ENCODE results near the gene RAB11B.
"Not testable (repeated sequence)": the region's sequence is repeated elsewhere in the genome, so short reads cannot be mapped to it uniquely, and the experiment has no call there.

Gene RAB11B

DNA sequence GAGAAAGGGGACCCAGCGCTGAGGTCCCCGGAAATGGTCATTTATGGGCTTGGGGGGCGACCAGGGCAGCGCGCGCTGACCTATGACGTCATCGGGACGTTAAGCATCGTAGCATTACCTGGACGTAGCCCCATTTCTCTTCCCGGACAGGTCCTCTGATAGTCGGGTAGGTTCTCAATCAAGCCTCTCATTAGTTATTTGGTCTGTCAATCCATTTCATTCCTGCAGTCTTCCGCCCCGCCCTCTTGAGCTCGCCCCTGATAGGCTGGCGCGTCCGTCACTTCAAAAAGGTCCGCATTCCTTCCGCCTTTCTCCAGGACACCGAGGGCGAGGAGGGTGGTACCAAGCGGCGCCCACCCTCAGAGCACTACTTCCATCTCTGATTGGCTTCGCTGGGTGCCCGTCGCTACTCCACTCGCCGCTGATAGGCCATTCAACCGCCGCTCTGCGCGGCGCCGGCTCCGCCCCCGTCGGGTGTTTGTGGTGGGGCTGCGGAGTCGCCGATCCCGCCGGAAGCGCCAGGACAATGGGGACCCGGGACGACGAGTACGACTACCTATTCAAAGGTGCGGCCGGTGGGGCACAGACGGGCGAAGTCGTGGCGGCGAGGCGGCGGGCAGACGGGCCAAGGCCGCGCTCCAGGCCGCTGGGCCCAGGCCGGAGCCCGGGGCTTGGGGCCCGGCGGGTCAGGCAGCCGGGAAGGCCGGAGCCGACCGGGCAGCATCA is at the start of gene RAB11B:
Gene RAB11B, plus strand, starts transcription at position 470 of the 726 bp plus-strand sequence. Its CDS starts 57 bp downstream, at position 527.
- peak; percentile 97 to 98 for DNase-seq

DNA sequence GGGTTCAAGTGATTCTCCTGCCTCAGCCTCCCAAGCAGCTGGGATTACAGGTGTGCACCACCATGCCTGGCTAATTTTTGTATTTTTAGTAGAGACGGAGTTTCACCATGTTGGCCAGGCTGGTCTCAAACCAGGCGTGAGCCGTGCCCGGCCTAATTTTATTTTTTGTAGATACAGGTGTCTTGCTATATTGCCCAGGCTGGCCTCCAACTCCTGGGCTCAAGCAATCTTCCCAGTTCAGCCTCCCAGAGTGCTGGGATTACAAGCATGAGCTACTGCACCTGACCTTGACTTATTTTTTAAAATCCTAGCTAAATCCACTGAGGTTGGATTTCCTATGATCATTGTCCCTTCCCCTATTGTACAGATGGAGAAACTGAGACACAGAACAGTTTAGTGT is 48.7 kb upstream of the RAB11B start:
- DNase-seq: not testable (repeated sequence)

DNA sequence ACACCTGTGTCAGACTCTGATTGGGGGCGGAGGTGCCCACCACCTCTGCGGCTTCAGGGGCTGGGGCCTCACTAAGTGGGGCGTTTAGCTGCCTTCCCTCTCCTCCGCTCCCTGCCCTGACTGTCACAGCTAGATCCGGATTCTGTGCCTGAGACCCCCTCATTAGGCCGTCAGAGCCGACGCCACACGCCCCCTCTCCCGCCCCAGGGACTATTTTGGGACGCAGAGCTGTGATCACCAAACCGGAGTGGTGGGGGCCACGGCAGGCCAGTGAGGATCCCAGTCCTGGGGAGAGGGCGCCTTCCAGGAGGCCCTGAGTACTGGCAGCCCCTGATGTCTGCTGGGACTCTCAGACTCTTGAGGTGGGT is 47.9 kb upstream of the RAB11B start:
- no peak for DNase-seq

DNA sequence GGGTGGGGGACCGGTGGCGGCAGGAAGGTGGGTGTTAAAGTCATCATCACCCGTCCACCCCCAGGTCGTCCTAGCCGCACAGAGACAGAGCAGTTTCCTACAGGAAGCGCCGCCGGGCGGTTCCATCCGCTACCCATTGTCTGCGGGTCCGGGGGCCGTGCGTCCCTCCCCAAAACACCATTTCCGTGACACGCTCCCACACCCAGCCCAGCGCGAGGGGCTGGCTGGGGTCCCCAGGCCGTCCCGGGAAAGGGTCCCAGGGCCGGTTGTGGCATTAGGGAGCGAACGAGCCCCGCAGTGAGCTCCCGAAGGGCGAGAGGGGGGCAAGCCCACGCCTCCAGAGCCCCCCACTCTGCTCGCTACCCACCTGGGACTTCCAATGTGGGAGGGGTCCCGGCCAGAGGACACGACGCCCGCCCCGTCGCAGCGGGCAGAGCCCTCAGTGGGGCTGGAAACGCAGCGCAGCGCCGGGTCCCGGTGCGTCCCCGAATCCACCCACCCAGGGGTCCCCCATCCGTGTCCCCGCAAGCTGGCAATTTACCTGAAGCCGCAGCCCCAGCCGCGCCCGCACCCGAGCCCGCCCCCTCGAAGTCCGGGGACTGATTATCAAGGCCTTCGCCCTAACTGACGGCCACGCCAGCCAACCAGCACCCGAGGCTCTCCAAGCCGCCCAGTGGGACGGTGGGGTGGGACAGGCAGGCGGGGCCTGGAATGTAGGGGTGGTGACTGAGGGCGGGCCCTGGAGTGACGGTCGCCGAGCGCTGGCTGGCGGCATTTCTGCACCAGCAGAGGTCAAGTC is 47.3 kb upstream of the RAB11B start, which contains the start of gene KANK3:
Gene KANK3, minus strand, starts transcription at position 579 of the 799 bp plus-strand sequence. CDS start 5,434 bp downstream, outside the sequence.
- peak; percentile 90 to 92 for DNase-seq

DNA sequence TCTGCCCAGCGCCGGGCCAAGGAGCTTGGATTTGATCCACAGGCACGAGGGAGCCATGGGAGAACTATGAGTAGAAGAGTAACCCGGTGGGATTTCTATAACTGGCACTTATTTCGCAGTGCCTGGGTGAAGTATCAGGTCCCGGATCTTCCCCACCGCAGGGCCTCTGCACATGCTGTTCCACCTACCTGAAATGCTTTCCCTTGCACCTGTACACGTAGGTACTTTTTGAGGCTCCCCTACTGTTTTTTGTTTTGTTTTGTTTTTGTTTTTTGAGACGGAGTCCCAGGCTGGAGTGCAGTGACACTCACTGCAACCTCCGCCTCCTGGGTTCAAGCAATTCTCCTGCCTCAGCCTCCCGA is 46.7 kb upstream of the RAB11B start:
- no peak for DNase-seq

DNA sequence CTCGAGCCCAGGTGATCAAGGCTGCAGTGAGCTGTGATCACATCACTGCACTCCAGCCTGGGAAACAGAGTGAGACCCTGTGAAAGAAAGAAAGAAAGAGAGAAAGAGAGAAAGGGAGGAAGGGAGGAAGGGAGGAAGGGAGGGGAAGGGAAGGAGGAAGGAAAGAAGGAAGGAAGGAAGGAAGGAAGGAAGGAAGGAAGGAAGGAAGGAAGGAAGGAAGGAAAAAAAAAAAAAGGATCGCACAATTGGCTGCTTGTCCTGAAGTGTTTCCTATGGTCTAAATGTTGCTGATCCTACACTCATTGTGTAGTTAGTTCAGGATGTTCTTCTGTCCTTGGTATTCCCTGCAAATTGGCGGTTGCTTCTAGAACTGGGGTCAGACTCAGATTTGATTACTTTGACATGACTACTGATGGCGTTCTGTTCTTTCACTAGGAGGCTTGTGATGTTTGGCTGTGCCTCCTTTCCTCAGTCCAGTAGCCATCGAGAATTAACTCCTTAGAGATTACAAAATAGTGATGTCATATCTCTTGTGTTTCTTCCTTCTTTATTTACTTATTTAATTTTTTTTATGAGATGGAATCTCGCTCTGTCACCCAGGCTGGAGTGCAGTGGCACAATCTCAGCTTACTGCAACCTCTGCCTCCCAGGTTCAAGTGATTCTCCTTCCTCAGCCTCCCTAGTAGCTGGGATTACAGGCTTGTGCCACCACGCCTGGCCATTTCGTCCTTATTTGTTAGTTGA is 40.4 kb upstream of the RAB11B start:
- DNase-seq: not testable (repeated sequence)

DNA sequence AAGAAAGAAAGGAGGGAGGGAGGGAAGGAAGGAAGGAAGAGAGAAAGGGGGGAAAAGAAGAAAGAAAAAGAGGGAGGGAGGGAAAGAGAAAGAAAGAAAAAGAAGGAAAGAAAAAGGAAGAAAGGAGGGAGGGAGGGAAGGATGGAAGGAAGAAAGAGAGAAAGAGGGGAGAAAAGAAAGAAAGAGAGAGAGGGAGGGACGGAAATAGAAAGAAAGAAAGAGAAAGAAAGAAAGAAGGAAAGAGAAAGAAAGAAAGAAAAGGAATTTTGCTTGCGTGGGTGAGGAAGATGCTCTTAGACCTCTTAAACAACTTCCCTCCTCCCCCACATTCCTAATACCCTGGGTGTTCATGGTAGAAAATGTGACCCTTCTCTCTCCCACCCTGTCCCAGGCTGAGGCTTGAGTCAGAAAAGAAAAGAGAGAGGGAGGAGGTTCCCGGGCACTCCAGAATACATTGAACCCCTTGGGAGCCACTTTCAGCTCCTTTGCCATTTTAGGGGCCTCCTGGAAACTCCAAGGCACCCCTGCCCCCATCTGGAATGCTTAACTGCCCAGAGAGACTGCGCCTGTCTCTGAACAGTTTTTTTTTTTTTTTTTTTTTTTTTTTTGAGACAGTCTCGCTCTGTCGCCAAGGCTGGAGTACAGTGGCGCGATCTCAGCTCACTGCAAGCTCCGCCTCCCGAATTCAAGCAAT is 37.9 kb upstream of the RAB11B start:
- no peak for DNase-seq

DNA sequence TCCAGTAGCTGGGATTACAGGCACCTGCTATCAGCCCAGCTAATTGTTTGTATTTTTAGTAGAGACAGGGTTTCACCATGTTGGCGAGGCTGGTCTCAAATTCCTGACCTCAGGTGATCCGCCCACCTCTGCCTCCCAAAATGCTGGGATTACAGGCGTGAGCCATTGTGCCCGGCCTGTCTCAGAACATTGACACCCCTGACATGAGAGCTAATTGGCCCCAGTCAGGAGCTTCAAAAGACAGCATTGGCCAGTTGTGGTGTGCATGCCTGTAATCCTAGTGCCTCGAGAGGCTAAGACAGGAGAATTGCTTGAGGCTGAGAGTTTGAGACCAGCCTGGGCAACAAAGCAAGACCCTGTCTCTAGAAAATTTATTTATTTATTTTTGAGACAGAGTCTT is 37.3 kb upstream of the RAB11B start:
- DNase-seq: not testable (repeated sequence)

DNA sequence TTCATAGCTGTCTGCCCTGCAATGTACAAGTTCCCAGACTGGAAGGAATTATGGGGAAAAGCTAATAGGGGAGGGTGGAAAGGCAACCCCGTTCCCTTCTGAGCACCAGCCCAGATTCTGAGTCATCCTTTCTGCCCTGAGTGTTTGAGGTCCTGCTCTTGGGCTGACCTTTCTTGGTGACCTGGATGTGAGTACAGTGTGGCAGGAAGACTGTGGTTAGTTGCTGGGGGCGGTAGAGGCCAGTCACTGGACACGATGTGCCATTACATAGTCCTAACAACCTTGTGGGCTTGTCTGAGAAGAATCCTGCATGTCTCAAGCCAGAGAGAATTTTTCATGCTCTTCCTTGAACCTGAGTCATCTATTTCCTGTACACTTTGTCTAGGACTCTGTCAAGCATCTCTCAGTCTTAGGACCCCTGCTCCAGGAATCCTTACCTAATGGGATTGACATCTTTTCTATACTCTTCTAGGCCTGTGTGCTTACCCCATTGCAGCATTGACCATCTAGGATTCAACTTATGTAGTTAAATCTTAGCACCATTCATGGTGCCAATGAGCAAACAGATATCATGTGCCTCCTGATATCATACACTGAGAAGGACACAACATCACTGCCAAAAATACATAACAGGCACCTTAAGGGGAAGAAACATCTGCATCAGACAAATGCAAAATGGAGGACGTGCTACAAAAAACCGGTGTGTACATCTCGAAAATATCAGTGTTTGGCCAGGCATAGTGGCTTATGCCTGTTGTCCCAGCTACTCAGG is 34.3 kb upstream of the RAB11B start:
- DNase-seq: no peak

DNA sequence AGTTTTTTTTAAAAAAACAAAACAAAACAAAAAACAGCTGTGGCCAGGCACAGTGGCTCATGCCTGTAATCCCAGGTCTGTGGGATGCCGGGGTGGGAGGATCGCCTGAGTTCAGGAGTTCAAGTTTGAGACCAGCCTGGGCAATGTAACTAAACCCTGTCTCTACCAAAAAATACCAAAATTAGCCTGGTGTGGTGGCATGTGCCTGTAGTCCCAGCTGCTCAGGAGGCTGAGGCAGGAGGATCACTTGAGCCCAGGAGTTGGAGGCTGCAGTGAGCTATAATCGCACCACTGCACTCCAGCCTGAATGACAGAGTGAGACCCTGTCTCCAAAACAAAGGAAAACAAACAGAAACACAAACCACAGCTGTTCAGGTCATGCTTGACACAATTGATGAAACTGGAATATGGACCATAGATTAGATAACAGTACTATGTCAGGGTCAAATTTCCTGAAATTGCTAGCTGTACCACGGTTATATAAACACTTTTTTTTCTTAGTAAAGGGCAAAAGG is 33.1 kb upstream of the RAB11B start:
- DNase-seq: no peak

DNA sequence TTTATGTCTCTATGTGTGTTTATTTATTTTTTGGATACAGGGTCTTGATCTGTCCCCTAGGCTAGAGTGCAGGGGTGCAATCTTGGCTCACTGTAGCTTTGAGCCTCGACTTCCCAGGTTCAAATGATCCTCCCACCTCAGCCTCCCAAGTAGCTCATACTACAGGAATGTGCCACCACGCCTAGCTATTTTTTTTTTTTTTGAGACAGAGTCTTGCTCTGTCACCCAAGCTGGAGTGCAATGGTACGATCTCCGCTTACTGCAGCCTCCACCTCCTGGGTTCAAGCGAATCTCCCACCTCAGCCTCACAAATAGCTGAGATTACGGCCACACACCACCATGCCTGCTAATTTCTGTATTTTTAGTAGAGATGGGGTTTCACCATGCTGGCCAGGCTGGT is 31.2 kb upstream of the RAB11B start:
- DNase-seq: no peak

DNA sequence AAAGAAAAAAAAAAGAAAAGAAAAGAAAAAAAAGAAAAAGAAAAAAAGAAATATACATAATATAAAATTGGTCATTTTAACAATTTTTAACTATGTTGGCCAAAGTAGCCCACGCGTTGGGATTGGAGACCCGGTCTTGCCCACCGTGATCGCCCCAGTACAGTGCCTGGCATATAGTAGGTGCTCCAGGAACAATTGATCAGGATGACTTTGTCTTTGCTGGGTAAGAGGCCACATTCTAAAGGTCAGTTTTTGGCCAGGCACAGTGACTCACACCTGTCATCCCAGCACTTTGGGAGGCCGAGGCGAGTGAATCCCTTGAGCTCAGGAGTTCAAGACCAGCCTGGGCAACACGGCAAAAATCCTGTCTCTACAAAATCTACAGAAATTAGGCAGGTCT is 30.0 kb upstream of the RAB11B start:
- no peak for DNase-seq

DNA sequence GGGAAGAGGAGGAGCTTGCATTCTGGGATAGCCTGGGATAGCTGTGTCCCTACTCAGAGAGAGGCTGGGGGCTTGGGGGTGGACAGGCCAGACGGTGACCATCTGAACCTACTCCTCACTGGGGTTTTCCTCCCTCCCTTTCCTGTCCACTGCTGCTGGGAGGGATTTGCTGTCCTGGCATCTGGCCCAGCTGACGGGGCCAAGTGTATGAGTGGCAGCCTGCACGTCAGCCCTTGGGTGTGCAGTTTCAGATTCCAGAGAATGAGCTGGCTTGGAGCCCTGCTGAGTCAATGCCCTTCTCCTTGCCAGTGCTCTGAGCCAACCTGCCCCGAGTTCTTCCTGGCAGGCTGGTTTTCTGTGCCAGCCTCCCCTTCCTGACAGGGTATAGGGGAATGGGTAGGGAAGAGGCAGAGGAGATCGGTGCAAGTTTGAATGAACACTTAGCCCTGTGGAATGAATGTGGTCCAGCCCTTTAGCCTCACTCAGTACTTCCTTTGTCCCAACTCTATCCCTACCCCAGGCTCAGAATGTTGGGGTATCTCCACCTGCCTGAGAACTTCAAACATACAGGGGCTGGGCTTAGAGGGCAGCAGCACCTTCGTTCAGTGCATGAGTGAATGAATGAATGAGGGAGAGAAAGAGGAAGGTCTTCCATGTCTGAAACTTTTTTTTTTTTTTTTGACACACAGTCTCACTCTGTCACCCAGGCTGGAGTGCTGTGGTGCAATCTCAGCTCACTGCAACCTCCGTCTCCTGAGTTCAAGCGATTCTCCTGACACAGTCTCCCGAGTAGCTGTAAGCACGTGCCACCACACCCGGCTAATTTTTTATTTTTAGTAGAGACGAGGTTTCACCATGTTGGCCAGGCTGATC is 28.0 kb upstream of the RAB11B start:
- no peak for DNase-seq

DNA sequence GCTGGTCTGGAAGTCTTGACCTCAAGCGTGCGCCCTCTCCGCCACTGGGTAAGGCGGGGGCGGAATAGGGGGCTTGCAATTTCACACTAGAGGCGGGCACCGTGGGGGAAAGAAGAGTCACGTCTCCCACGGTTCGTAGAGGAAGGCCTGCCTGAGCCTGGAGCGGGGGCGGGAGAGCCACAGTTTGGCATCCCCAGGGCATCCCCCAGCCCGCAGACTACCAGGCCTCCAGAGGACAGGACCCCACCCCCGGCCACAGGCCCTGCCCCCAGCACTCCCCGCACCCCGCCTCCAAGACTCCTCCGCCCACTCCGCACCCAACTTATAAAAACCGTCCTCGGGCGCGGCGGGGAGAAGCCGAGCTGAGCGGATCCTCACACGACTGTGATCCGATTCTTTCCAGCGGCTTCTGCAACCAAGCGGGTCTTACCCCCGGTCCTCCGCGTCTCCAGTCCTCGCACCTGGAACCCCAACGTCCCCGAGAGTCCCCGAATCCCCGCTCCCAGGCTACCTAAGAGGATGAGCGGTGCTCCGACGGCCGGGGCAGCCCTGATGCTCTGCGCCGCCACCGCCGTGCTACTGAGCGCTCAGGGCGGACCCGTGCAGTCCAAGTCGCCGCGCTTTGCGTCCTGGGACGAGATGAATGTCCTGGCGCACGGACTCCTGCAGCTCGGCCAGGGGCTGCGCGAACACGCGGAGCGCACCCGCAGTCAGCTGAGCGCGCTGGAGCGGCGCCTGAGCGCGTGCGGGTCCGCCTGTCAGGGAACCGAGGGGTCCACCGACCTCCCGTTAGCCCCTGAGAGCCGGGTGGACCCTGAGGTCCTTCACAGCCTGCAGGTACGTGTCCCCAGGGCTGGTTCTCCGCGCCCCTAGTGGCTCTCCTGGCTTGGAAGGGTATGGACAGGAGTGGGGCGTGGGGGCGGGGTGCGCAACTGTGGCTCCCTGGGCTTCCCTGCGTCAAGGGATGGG is 26.1 kb upstream of the RAB11B start, which contains the start of gene ANGPTL4:
Gene ANGPTL4, plus strand, starts transcription at position 353 of the 969 bp plus-strand sequence. Its CDS starts 167 bp downstream, at position 520.
- peak; percentile 58 to 74 for DNase-seq

DNA sequence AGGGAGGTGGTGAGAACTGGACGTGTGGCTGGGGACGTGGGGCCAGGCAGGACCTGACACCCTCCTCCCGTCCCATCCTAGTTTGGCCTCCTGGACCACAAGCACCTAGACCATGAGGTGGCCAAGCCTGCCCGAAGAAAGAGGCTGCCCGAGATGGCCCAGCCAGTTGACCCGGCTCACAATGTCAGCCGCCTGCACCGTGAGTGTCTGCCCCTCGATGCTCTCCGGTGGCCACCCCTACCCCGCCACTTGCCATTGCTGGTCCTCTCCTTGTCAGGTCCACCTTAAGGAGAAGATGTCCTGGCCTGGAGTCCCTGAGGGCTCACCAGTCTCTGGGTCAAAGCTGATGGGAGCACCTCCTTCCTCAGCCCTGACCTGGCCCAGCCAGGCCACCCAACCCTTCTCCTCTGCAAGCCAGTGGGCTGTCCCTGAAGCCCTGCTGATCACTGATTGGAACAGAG is 24.0 kb upstream of the RAB11B start:
- no peak for DNase-seq

DNA sequence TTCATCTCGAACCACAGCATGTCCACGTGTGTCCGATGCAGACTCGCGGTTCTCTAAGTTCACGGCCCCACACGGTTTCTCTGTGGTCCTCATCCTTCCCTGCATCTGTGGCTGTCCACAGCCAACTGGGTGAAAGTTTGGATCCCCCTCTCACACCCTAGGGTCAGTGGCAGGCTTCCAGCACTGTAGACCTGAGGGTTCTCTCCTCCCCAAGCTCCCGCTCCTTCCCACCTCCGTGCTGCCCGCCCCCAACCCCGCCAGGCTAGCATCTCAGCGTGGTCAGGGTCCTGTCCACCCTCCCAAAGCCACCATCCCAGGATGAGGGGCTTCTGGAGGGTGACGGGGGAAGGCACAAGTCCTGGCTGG is 23.2 kb upstream of the RAB11B start:
- no peak for DNase-seq

DNA sequence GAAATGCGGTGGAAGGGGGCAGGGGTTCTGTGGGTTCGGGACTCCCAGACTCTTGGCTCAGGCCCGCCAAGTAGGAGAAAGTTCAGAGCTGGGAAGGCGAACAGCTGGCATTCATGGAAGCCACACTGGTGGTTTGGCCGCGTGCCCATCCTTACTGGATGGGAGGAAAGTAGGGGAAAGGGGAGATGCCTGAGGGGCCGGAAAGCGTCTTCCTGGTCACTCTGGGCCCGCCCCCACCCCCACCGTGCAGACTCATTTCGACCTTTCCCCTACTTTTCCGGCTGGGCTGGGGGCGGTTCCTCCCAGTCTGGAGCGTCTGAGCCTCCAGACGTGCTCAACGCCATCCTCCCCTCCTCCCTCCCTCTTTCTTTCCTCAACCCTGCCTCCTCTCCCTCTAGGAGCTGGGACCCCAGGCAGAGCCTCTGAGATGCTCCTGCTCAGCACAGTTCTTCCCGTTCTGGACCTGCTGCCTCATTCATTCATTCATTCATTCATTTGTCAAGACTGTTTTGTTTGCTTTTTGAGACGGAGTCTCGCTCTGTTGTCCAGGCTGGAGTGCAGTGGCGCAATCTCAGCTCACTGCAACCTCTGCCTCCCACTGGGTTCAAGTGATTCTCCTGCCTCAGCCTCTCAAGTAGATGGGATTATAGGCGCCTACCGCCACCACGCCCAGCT is 22.7 kb upstream of the RAB11B start:
- no peak for DNase-seq

DNA sequence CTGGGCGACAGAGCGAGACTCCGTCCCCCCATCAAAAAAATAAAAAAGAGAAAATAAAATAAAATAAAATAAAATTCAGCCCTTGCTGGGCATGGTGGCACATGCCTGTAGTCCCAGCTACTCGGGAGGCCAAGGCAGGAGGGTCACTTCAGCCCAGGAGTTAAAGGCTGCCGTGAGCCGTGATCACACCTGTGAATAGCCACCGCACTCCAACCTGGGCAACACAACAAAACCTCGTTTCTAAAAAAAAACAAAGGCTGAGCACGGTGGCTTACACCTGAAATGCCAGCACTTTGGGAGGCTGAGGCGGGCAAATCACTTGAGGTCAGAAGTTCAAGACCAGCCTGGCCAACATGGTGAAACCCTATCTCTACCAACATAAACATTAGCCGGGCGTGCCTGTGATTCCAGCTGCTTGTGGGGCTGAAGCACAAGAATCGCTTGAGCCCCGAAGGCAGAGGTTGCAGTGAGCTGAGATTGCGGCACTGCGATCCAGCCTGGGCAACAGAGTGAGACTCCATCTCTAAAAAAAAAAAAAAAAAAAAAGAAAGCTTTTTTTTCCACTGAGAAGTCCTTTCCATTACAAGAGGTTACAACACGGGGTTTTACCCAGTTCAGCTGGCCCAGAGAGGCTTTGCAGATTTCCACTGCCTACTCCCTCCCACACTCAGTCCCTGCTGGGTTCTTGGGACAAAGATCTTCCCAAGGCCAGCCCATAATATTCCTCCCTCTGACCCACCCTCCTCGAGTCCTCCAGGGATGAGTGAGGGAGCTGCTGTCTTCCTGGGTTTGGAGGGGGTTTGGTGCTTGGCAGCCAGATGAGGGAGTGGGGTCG is 19.8 kb upstream of the RAB11B start:
- no peak for DNase-seq

Data from activated CD4-positive, alpha-beta T cell treated with anti-CD3 and anti-CD28 coated beads for 4 hours (primary cell).